HG03175 (cell line): Measurements from ENCODE around the gene CAMKK1.
A peak's percentile ranks its signal among the peaks of the same experiment; 100 is the strongest.
"Not testable (repeated sequence)": the region's sequence is repeated elsewhere in the genome, so short reads cannot be mapped to it uniquely, and the experiment has no call there.

Experiments
- ATAC-seq: cut with Tn5 transposase; IDR thresholded peaks from one replicate; pipeline ENCODE4 v1.9.1; 2021; ENCODE audit warnings: mild to moderate bottlenecking, moderate library complexity; ENCODE audit not compliant: unreplicated experiment

CAMKK1 gene

GRCh38 chr17:3880983-3881382 lies 11.9 kb downstream of the CAMKK1 start:
- no peak for ATAC-seq

- ATAC-seq: no peak
Measured at GRCh38 chr17:3879591-3880417, 13.0 kb downstream of the CAMKK1 start.

GRCh38 chr17:3879186-3879585 lies 13.7 kb downstream of the CAMKK1 start:
- ATAC-seq: no peak

- no peak for ATAC-seq
Measured at GRCh38 chr17:3877220-3877619, 15.6 kb downstream of the CAMKK1 start.

- no peak for ATAC-seq
Measured at GRCh38 chr17:3875317-3875716, 17.5 kb downstream of the CAMKK1 start.

GRCh38 chr17:3873862-3874261 lies 19.0 kb downstream of the CAMKK1 start:
- ATAC-seq: no peak

- ATAC-seq: peak; percentile 63
Measured at GRCh38 chr17:3870871-3871306, 22.0 kb downstream of the CAMKK1 start.

- ATAC-seq: no peak
Measured at GRCh38 chr17:3867606-3868005, 25.2 kb downstream of the CAMKK1 start.

GRCh38 chr17:3867106-3867505 lies 25.7 kb downstream of the CAMKK1 start:
- ATAC-seq: no peak

- ATAC-seq: no peak
Measured at GRCh38 chr17:3866276-3866675, 26.6 kb downstream of the CAMKK1 start.

GRCh38 chr17:3865176-3865575 lies 27.7 kb downstream of the CAMKK1 start:
- ATAC-seq: no peak

- no peak for ATAC-seq
Measured at GRCh38 chr17:3864534-3864933, 28.3 kb downstream of the CAMKK1 start.

- ATAC-seq: no peak
Measured at GRCh38 chr17:3861761-3862681, 30.8 kb downstream of the CAMKK1 start.

- ATAC-seq: no peak
Measured at GRCh38 chr17:3860939-3861700, 31.7 kb downstream of the CAMKK1 start.

- no peak for ATAC-seq
Measured at GRCh38 chr17:3859940-3860339, 32.9 kb downstream of the CAMKK1 start.

GRCh38 chr17:3857261-3858105 lies 35.4 kb downstream of the CAMKK1 start:
- ATAC-seq: no peak

GRCh38 chr17:3854204-3854603 lies 38.6 kb downstream of the CAMKK1 start:
- ATAC-seq: not testable (repeated sequence)

GRCh38 chr17:3852561-3852960 lies 40.3 kb downstream of the CAMKK1 start:
- ATAC-seq: no peak

GRCh38 chr17:3851461-3852100 lies 41.3 kb downstream of the CAMKK1 start:
- no peak for ATAC-seq
